IPS DF 6.9 (cell line): ENCODE results near the gene THADA.

Experiments used
- DNase-seq: peaks from one replicate; pipeline ENCODE4 v3.0.0-alpha.2; 2013; ENCODE audit warnings: low read depth, low spot score
- H3K27ac ChIP-seq: one replicate; pipeline ENCODE4 v1.5.1; 2013; ENCODE audit warnings: low read length, control low read depth
- H3K27me3 ChIP-seq: 2 replicates; pipeline ENCODE4 v1.6.1; 2013; ENCODE audit warnings: mild to moderate bottlenecking, low read length; ENCODE audit not compliant: control insufficient read depth, insufficient read depth
- H3K36me3 ChIP-seq: 2 replicates; pipeline ENCODE4 v1.6.1; 2013; ENCODE audit warnings: low read length; ENCODE audit not compliant: control insufficient read depth, insufficient read depth
- H3K4me1 ChIP-seq: 2 replicates; pipeline ENCODE4 v1.6.1; 2013; ENCODE audit warnings: low read length; ENCODE audit not compliant: control insufficient read depth, insufficient read depth
- H3K4me3 ChIP-seq: 2 replicates; pipeline ENCODE4 v1.5.1; 2013; ENCODE audit warnings: mild to moderate bottlenecking, low read length
- H3K9me3 ChIP-seq: 2 replicates; pipeline ENCODE4 v1.6.1; 2013; ENCODE audit warnings: low read length, inconsistent platforms; ENCODE audit not compliant: control insufficient read depth, insufficient read depth
- WGBS: extraction: QIAGEN DNeasy Blood & Tissue Kit; methylation state at CpG from one replicate; pipeline ENCODE4 v1.1.7; 2013; ENCODE audit warnings: mixed read lengths, missing lambda C conversion rate; ENCODE audit not compliant: insufficient read length, insufficient coverage; 5-methylcytosine and 5-hydroxymethylcytosine counted together

The THADA gene

GRCh38 chr2:43481927-43482542 is 113.8 kb downstream of the THADA start:
- Histone ChIP-seq H3K4me1 (no peaks in the 10 kb centered on the region), H3K4me3 (no peak overlapping the region), H3K27me3 (no peaks in the 10 kb centered on the region), H3K27ac (no peak overlapping the region), H3K9me3 (no peaks in the 10 kb centered on the region), H3K36me3 (no peaks in the 10 kb centered on the region)
- no peak for DNase-seq
- WGBS = no CpG with 5 or more reads among the region's 4 CpGs

GRCh38 chr2:43480874-43481273 is 115.0 kb downstream of the THADA start:
- Histone ChIP-seq H3K4me3 (no peak overlapping the region), H3K27ac (no peak overlapping the region), H3K9me3 (no peaks in the 10 kb centered on the region), H3K36me3 (no peaks in the 10 kb centered on the region), H3K27me3 (no peaks in the 10 kb centered on the region), H3K4me1 (no peaks in the 10 kb centered on the region)
- DNase-seq = no peak
- WGBS = no CpG with 5 or more reads among the region's 3 CpGs

- DNase-seq = no peak
- Histone ChIP-seq H3K4me1 (no peaks in the 10 kb centered on the region), H3K27ac (no peak overlapping the region), H3K9me3 (no peaks in the 10 kb centered on the region), H3K4me3 (no peak overlapping the region), H3K27me3 (no peaks in the 10 kb centered on the region), H3K36me3 (no peaks in the 10 kb centered on the region)
- no CpG with 5 or more reads among the region's 3 CpGs for WGBS
These were observed 117.3 kb downstream of the THADA start for GRCh38 chr2:43478412-43479086.

GRCh38 chr2:43475922-43476321 is 119.9 kb downstream of the THADA start:
- Histone ChIP-seq H3K4me3 (no peak overlapping the region), H3K27me3 (no peaks in the 10 kb centered on the region), H3K4me1 (no peaks in the 10 kb centered on the region), H3K9me3 (no peaks in the 10 kb centered on the region), H3K36me3 (no peaks in the 10 kb centered on the region), H3K27ac (no peak overlapping the region)
- DNase-seq = no peak
- WGBS = no CpG with 5 or more reads among the region's 2 CpGs

- Histone ChIP-seq H3K27ac (no peak overlapping the region), H3K27me3 (no peaks in the 10 kb centered on the region), H3K4me3 (no peak overlapping the region), H3K4me1 (no peaks in the 10 kb centered on the region), H3K9me3 (no peaks in the 10 kb centered on the region), H3K36me3 (no peaks in the 10 kb centered on the region)
- no peak for DNase-seq
- 100% methylated on average over 1 of the region's 10 CpGs for WGBS
These were observed 120.5 kb downstream of the THADA start for GRCh38 chr2:43475137-43475846.

- DNase-seq = no peak
- H3K4me3 ChIP-seq = no peak overlapping the region
- H3K9me3 ChIP-seq = no peaks in the 10 kb centered on the region
- no CpG with 5 or more reads among the region's 5 CpGs for WGBS
- no peaks in the 10 kb centered on the region for H3K27me3 ChIP-seq
- no peak overlapping the region for H3K27ac ChIP-seq
- no peaks in the 10 kb centered on the region for H3K36me3 ChIP-seq
- no peaks in the 10 kb centered on the region for H3K4me1 ChIP-seq
These were observed 121.6 kb downstream of the THADA start for GRCh38 chr2:43474273-43474672.

GRCh38 chr2:43473767-43474166 is 122.1 kb downstream of the THADA start:
- no peak overlapping the region for H3K4me3 ChIP-seq
- WGBS = no CpG with 5 or more reads among the region's 8 CpGs
- H3K27ac ChIP-seq = no peak overlapping the region
- no peaks in the 10 kb centered on the region for H3K27me3 ChIP-seq
- no peaks in the 10 kb centered on the region for H3K36me3 ChIP-seq
- H3K4me1 ChIP-seq = no peaks in the 10 kb centered on the region
- DNase-seq = no peak
- no peaks in the 10 kb centered on the region for H3K9me3 ChIP-seq

- H3K4me1 ChIP-seq = no peaks in the 10 kb centered on the region
- H3K4me3 ChIP-seq = no peak overlapping the region
- H3K27ac ChIP-seq = no peak overlapping the region
- DNase-seq = no peak
- H3K36me3 ChIP-seq = no peaks in the 10 kb centered on the region
- WGBS = no CpG with 5 or more reads among the region's 3 CpGs
- H3K27me3 ChIP-seq = no peaks in the 10 kb centered on the region
- no peaks in the 10 kb centered on the region for H3K9me3 ChIP-seq
These were observed 123.2 kb downstream of the THADA start for GRCh38 chr2:43472527-43473194.

- DNase-seq = no peak
- no CpG with 5 or more reads among the region's 3 CpGs for WGBS
- no peak overlapping the region for H3K4me3 ChIP-seq
- H3K27me3 ChIP-seq = no peaks in the 10 kb centered on the region
- H3K36me3 ChIP-seq = no peaks in the 10 kb centered on the region
- H3K27ac ChIP-seq = no peak overlapping the region
- no peaks in the 10 kb centered on the region for H3K9me3 ChIP-seq
- H3K4me1 ChIP-seq = no peaks in the 10 kb centered on the region
These were observed 126.1 kb downstream of the THADA start for GRCh38 chr2:43469713-43470112.

GRCh38 chr2:43469094-43469493 is 126.7 kb downstream of the THADA start:
- H3K9me3 ChIP-seq = no peaks in the 10 kb centered on the region
- no peak overlapping the region for H3K27ac ChIP-seq
- no peaks in the 10 kb centered on the region for H3K27me3 ChIP-seq
- H3K36me3 ChIP-seq = no peaks in the 10 kb centered on the region
- no peaks in the 10 kb centered on the region for H3K4me1 ChIP-seq
- DNase-seq = no peak
- 100% methylated on average over 1 of the region's 3 CpGs for WGBS
- no peak overlapping the region for H3K4me3 ChIP-seq
